Right renal pelvis (tissue), 4 donors: ENCODE results near the gene CACNA2D4. TPM values are rescaled to one million over a fixed set of nuclear protein-coding genes. Genes with fewer than 3 reads are reported as not detected.

Experiments used
- DNase-seq, 4 donors: peaks; one replicate each; pipeline ENCODE4 v3.0.0-alpha.2; 2013; ENCODE audit warnings: low read depth in 4 of 4, low spot score in 3 of 4, missing footprints in 1 of 4
- polyA plus RNA-seq, 4 donors: library from polyadenylated mRNA; unstranded; fragments of 120-200 nt; gene quantifications; one replicate each; pipeline ENCODE4 v1.2.1, GENCODE V29; 2013; ENCODE audit not compliant: insufficient read length in 4 of 4

CACNA2D4 gene
- polyA plus RNA-seq, 4 donors: 1.9 to 3.0 (median 2.3) TPM

DNA sequence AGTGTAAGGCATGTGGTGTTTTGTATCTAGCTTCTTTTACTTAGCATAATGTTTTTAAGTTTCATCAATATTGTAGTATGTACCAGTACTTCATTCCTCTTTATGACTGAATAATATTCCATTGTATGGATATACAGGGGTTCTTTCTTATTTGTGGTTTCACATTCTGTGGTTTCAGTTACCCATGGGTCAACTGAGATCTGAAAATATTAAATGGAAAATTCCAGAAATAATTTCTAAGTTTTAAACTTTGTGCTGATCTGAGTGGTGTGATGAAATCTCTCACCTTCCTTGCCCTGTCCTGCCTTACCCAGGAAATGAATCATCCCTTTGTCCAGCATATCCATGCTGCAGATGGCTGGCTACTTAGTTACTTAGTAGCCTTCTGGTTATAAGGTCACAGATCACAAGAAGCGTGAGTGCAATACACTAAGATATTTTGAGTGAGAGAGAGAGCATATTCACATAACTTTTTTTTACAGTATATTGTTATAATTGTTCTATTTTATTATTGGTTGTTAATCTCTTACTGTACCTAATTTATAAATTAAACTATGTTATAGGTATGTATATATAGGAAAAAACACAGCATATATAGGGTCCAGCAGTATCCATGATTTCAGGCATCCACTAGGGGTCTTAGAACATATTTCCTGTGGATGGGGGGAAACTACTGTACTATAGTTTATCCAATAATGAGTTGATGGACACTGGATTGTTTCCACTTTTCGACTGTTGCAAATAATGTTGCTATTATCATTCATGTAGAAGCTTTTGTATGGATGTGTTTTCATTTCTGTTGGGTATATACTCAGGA lies 157.7 kb downstream of the CACNA2D4 start:
- no peak for DNase-seq

GRCh38 chr12:1758887-1759286 lies 159.6 kb downstream of the CACNA2D4 start:
- DNase-seq: no peak

DNA sequence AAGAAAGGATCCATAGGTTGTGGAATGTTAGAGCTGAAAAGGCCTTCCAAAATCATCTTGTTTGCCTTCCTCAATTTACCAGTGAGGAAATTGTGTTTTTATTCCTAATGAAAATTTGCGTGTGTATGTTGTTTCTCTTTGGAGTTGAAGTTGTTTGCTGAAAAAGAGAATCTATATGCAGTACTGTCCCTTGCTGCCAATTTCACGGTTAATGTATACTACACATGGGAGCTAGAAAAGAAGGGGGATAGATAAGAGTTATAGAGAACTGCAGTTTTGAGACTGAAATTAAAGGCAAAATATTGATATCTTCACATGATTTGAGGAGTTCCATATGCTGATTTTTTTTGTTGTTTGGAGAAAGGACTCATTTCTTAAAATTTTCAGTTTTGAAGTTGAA lies 160.1 kb downstream of the CACNA2D4 start:
- no peak for DNase-seq

DNA sequence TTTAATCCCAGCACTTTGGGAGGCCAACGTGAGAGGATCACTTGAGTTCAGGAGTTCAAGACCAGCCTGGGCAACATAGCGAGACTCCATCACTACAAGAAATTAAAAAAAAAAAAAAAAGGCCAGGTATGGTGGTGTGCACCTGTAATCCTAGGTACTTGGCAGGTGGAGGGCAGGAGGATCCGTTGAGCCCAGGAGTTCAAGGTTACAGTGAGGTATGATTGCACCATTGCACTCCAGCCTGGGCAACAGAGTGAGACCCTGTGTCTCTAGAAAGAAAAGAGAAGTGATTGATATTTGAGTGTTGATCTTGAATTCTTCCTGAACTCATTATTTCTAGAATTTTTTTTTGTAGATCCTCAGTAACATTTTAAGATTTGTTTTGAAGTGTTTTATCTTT lies 168.2 kb downstream of the CACNA2D4 start:
- DNase-seq: no peak

DNA sequence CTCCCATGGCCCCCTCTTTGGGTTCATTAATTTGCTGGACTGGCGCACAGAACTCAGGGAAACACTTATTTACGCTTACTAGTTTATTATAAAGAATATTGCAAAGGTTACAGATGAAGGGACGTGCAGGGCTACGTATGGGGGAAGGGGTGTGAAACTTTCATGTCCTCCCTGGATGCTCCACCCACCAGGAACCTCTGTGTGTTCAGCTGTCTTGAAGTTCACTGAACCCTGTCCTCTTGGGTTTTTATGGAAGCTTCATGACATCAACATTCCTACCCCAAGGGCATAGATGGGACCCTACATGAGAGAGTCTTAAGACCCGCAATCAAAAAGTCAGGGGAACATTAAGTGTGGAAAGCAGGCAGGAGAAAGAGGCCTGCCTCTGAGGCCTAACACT lies 169.4 kb downstream of the CACNA2D4 start:
- DNase-seq: no peak

- no peak for DNase-seq
These were observed 170.8 kb downstream of the CACNA2D4 start for GRCh38 chr12:1747609-1748008.

DNA sequence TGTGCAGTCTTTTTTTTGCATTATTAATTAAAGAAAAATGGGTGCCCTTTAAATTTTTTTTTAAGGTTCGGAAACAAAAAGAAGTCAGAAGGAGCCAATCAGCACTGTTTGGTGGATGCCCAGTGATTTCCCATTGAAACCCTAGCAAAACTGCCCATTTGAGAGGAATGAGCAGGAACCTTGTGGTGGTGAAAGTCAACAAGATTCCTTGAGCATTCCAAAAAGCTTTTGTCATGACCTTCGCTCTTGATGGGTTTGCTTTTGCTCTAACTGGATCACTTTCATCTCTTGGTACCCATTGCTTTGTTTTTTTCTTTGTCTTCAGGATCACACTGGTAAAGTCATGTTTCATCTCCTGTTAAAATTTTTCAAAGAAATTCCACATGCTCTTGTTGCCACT lies 173.5 kb downstream of the CACNA2D4 start:
- no peak for DNase-seq

Other genes starting within 250 kb of the CACNA2D4 start
- 10 to 100 TPM; 46.1 to 52.6 (median 51.2) TPM for gene ADIPOR2, start 227.6 kb downstream of the CACNA2D4 start, polyA plus RNA-seq
- under 1 TPM; 0.26 to 0.58 (median 0.44) TPM for gene LRTM2, start 98.1 kb downstream of the CACNA2D4 start, polyA plus RNA-seq
- gene DCP1B, start 85.8 kb upstream of the CACNA2D4 start, polyA plus RNA-seq: 10 to 100 TPM; 27.4 to 34.7 (median 31.2) TPM
- gene CACNA1C, start 134.3 kb upstream of the CACNA2D4 start, polyA plus RNA-seq: 1 to 10 TPM; 7.6 to 8.6 (median 7.9) TPM